Body of pancreas (tissue), 4 donors: ENCODE measurements around the gene ABCD3.

Source experiments
- POLR2A ChIP-seq, 3 donors: fragments of 450-650 bp; IDR thresholded peaks; one replicate each; pipeline ENCODE4 v1.6.1; 2016; ENCODE audit warnings: antibody characterized with exemption in 3 of 3, mild to moderate bottlenecking in 2 of 3
- TF ChIP-seq, protein P1 (sequence below), 7 experiments: fragments of 450-650 bp in 4 of 7; fragments of 200-600 bp in 3 of 7; sonication (generic) in 3 of 7; IDR thresholded peaks; one replicate each; pipeline ENCODE4 v1.5.1; 2016 to 2019; ENCODE audit warnings: antibody characterized with exemption in 7 of 7

DNA sequence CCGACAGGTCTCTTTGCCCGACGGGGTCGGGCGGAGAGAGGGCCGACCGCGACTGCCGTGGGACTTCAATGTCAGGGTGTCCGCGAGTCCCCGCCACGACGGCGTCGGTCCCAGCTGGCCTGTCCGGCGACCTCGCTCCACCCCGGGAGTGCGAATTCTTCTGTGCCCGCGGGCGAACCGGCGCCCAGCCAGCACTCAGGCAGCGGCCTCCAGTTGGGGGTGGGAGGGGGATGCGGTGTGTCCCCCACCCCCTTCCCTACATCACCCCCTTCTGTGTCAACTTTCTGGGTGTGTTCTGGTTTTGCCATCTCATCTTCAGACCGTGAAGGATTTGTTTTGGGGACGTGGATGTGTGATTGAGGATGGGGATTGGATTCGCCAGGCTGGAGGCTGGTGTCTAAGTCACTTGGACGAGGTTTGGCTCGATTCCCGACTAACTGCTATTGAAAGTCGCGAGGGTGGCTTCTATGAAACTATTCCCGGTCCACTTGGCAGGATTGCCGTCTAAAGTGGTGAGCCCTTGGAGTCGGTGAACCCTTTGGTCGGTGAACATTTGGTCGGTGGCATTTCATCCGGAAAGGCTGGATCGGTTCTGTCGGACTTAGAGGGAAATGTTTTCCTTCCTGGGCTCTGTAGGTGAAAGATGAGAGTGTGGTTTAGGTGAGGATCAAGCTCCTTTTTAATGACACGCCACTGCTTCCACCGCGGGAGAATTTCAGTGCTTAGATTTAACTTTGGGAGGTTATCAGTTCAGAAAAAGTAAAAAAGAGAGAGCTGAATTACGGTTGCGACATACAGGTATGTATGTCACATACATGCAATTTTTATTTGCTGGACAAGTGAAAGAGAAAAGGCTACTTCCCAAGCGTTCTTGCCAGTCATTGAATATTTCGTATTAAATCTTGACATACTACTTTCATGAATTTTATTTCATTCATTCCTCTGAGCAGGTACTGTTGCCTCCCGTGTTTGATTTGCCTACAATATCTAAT lies 771 bp downstream of the ABCD3 start:
- TF ChIP-seq, protein P1, sequence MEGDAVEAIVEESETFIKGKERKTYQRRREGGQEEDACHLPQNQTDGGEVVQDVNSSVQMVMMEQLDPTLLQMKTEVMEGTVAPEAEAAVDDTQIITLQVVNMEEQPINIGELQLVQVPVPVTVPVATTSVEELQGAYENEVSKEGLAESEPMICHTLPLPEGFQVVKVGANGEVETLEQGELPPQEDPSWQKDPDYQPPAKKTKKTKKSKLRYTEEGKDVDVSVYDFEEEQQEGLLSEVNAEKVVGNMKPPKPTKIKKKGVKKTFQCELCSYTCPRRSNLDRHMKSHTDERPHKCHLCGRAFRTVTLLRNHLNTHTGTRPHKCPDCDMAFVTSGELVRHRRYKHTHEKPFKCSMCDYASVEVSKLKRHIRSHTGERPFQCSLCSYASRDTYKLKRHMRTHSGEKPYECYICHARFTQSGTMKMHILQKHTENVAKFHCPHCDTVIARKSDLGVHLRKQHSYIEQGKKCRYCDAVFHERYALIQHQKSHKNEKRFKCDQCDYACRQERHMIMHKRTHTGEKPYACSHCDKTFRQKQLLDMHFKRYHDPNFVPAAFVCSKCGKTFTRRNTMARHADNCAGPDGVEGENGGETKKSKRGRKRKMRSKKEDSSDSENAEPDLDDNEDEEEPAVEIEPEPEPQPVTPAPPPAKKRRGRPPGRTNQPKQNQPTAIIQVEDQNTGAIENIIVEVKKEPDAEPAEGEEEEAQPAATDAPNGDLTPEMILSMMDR (IDR thresholded peaks at IDR 0.05), result no peak
- TF ChIP-seq POLR2A (IDR thresholded peaks at IDR 0.05), result no peak
